AG04450 (cell line): ENCODE measurements around the gene INTS2. TPM values are rescaled to one million over a fixed set of nuclear protein-coding genes. Genes with fewer than 3 reads are reported as not detected.
"Not testable (repeated sequence)": the region's sequence is repeated elsewhere in the genome, so short reads cannot be mapped to it uniquely, and the experiment has no call there.

Experiments used
- CTCF ChIA-PET: fragments of 300-600, 350-600 bp; formaldehyde crosslinking; extraction: SDS; loops from one replicate; lab custom pipeline; 2022; ENCODE audit warnings: antibody characterized with exemption, inconsistent platforms; lab: Charles Lee
- POLR2A ChIA-PET: fragments of 350-600 bp; formaldehyde crosslinking; extraction: SDS; loops from one replicate; lab custom pipeline; 2021; ENCODE audit warnings: antibody characterized with exemption, inconsistent platforms; lab: Yijun Ruan, JAX
- DNase-seq: peaks from one replicate; pipeline ENCODE4 v3.0.0-alpha.2; 2011; ENCODE audit warnings: low read depth, low spot score
- H3K27ac ChIP-seq: one replicate; pipeline ENCODE4 v1.5.1; 2012; ENCODE audit warnings: low read depth, low read length, control low read depth
- H3K27me3 ChIP-seq: one replicate; pipeline ENCODE4 v1.6.0; 2012; ENCODE audit warnings: low read length; ENCODE audit not compliant: control insufficient read depth, insufficient read depth
- H3K4me3 ChIP-seq: 2 replicates; pipeline ENCODE4 v1.5.1; 2011; ENCODE audit warnings: mild to moderate bottlenecking, low read depth, low read length, control low read depth
- H3K9me3 ChIP-seq: 2 replicates; pipeline ENCODE4 v1.5.1; 2012; ENCODE audit warnings: low read length; ENCODE audit not compliant: control insufficient read depth, insufficient read depth
- CTCF ChIP-seq: IDR thresholded peaks from 2 replicates; pipeline ENCODE4 v1.5.1; 2011; ENCODE audit warnings: low read depth, low read length, control low read depth, inconsistent platforms
- polyA plus RNA-seq: library from polyadenylated mRNA; depleted of rRNA; stranded (reverse); fragments of >200 nt; gene quantifications from 2 replicates; pipeline ENCODE4 v1.2.3, GENCODE V29; 2011

The INTS2 gene
- polyA plus RNA-seq, 1 experiment: 10.4 TPM

- H3K9me3 ChIP-seq: no peaks in the 10 kb centered on the region
- DNase-seq: no peak
- no peak overlapping the region for H3K4me3 ChIP-seq
- no peak for TF ChIP-seq CTCF
- CTCF ChIA-PET: no interaction called here
- no peaks in the 10 kb centered on the region for H3K27me3 ChIP-seq
- H3K27ac ChIP-seq: no peak overlapping the region
- POLR2A ChIA-PET: interaction anchor here (0.6 kb wide), 1 partner anchor 212 kb away, joined by 4 read pairs; no protein-coding TSS in a partner anchor
These were observed 60.7 kb downstream of the INTS2 start for GRCh38 chr17:61867033-61867432.

GRCh38 chr17:61863801-61864126 lies 64.0 kb downstream of the INTS2 start:
- no peak for TF ChIP-seq CTCF
- H3K9me3 ChIP-seq: no peaks in the 10 kb centered on the region
- peak overlapping the region; percentile 53 for H3K27ac ChIP-seq
- no peaks in the 10 kb centered on the region for H3K27me3 ChIP-seq
- peak overlapping the region; percentile 87 for H3K4me3 ChIP-seq
- DNase-seq: no peak
- ChIA-PET CTCF (interaction anchor here (0.6 kb wide), 1 partner anchor 174 kb away, joined by 3 read pairs; no protein-coding TSS in a partner anchor), POLR2A (interaction anchor here (0.6 kb wide), 7 partner anchors 91 to 1047 kb away, joined by 3 to 5 read pairs (median 4); no protein-coding TSS in a partner anchor)

GRCh38 chr17:61862975-61863800 lies 64.6 kb downstream of the INTS2 start, which contains the start of gene BRIP1:
Gene BRIP1, minus strand, starts transcription at chr17:61863528. Its CDS starts 1,989 bp downstream, at chr17:61861539.
- Histone ChIP-seq H3K27me3 (no peaks in the 10 kb centered on the region), H3K4me3 (peak within 1 kb of the TSS; percentile 87), H3K27ac (peak within 1 kb of the TSS; percentile 86), H3K9me3 (no peaks in the 10 kb centered on the region)
- TF ChIP-seq CTCF: no peak
- CTCF ChIA-PET: interaction anchor here (1.2 kb wide), 1 partner anchor 228 kb away, joined by 6 read pairs; no protein-coding TSS in a partner anchor
- peak; percentile 78 for DNase-seq
- POLR2A ChIA-PET: interaction anchor here (0.6 to 1.7 kb wide), 9 partner anchors 9 to 1048 kb away, joined by 3 to 6 read pairs (median 4); no protein-coding TSS in a partner anchor

GRCh38 chr17:61862105-61862574 lies 65.6 kb downstream of the INTS2 start:
- peak overlapping the region; percentile 87 for H3K4me3 ChIP-seq
- POLR2A ChIA-PET: interaction anchor here (0.6 to 1.7 kb wide), 3 partner anchors 8 to 226 kb away, joined by 3 to 6 read pairs (median 4); no protein-coding TSS in a partner anchor
- no peak overlapping the region for H3K27ac ChIP-seq
- CTCF ChIA-PET: interaction anchor here (1.2 kb wide), 1 partner anchor 227 kb away, joined by 6 read pairs; no protein-coding TSS in a partner anchor
- TF ChIP-seq CTCF: no peak
- no peaks in the 10 kb centered on the region for H3K9me3 ChIP-seq
- no peaks in the 10 kb centered on the region for H3K27me3 ChIP-seq
- no peak for DNase-seq

GRCh38 chr17:61860397-61860796 lies 67.4 kb downstream of the INTS2 start:
- H3K27me3 ChIP-seq, H3K9me3 ChIP-seq, H3K27ac ChIP-seq, POLR2A ChIA-PET, H3K4me3 ChIP-seq, CTCF ChIA-PET, DNase-seq: not testable (repeated sequence)
